Stimulated activated CD4-positive, alpha-beta T cell treated with anti-CD3 and anti-CD28 coated beads, Interleukin-12 subunit alpha, Interleukin-12 subunit beta, amount 100 ng/mL, for 24 hours (primary cell): ENCODE data around the gene ANKRD33.

Source experiments
- DNase-seq, 2 experiments: peaks; one replicate each; pipeline ENCODE4 v3.0.0-alpha.2; 2020; ENCODE audit warnings: low read depth in 2 of 2

Gene ANKRD33

DNA sequence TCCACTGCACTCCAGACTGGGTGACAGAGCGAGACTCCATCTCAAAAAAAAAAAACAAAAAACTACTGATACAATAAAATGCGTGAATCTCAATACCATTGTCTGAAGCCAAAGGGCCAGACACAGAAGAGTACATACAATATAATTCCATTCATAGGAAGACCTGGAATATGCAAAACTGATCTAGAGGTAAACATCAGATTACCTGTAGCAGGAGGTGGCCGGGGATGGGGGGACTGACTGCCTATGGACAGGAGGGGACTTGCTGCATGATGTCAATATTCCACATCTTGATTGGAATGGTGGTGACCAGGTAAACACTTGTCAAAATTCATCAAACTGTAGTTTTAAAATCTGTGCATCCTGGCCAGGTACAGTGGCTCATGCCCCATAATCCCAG, 26.9 kb upstream of the ANKRD33 start:
- no peak for DNase-seq

DNA sequence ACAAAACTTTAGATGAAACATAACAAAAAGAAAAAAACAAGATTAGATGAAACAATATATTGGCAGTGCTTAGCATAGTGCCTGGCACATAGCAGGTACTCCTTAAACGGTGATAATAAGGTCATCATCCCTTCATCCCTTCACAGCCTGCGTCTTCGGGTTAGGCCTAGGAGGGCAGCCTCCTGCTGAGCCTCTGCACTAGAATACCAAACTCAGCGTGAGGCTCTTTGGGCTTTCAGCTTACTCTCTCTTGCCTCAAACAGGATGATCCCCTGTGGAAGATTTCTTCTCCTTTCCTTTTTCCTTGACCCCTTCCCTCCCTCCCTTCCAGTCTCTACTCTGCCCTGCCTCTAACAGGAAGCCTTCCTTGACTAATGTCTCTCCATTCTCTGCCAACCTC, 25.0 kb upstream of the ANKRD33 start:
- no peak for DNase-seq

DNA sequence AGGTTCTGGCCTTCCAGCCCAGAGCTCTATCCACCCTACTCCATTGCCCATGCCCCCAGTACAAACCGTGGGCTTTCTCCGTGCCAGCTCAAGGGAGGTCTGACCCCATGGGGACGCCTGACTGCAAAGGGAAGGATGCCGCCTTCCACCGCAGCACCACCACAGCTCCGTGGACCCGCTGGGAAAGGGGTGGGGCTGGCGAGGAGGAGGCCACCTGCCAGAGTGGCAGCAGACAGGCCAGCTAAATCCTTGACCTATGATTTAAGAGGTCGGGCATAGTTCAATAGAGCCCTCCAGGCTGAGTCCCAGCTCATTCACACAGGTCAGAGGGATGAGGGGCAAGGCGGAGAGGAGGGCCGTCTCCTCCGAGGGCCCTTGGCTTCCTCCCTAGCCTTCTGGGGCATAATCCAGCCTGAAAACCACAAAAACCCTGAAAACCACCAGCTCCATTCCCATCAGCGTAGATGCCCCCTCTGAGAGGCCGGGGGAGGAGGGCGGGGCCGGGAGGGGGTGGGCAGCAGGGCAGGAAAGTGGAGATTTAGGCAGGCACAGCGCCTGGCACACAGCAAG, 24.5 kb upstream of the ANKRD33 start:
- DNase-seq: no peak

DNA sequence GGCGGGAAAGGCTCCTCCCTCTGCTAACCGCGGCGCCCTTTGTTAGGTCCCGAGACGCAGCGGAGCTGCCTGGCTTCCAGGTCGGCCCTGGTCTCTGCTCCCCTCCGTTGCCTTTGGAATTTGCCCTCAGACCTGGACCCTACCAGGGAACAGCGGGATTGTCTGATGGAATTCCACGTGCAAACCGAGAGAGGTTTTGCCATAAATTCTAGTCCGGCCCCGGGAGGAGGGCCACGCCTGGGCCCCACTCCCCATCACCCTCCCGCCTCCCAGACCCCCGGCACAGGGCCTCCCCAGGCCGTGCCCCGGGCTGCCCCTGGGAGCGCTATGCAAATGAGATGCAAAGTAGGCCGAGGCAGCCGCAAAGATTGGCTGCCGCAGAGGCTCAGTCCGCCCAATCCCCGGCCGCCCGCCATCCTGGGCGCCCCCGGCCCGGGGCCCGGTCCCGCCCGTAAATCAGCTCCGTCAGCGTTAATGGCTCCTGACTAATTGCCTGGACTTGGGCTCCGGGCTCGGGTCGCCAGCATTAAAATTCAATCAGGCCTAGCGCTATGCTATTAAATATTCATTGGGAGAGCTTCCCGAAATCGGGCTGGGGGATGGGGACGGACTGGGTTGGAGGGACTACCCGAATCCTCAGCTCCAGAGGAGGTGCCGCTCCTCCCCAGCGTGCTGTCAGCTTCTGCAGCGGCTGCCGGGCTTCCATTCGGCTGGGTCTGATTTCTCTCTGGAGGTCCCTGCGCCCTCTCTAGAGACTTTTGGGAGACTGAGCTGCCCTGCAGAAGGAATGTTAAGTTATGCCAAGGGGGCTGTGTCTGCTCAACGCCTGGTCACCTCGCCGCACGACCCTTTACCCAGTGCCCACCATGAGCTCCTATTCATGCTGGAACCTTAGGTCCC, 23.7 kb upstream of the ANKRD33 start:
- peak; percentile 10 to 32 for DNase-seq

DNA sequence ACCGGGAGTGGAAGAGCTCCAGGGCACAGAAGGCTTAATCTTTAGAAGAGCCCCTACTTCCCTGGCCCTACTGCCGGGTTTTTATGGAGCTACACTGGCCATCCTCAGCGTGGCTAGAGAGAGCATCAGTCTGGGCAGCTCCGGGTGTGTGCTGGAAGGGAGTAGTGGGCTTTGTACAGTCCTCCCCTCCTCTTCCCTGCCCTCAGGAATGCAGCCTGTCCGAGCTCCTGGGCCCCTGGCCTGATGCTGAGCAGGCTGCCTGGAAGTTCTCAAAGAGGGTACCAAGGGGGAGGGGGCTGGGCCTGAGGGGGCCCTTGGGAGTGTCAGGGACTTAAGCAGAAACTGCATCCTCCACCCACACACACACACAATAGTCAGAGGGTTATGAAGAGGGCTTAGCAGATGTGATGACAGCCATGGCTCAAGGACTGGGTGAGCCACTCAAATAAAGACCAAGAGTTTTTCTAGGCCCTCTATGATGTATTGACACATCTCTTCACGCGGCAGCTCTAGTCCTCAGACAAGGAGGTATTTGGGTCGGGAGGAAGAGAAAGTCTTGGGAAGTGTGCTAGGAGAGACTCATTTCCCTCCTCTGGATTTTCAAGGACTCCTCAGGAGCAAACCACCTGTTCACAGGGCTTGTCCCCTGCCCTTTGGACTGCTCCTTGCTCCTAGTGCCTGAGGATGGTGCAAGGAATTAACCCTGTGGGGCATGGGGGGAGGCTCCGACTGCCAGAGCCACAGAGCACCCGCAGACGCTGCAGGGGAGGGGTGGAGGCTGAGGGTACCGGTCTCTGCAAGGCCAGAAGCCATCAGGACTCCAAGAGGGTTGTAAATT, 22.9 kb upstream of the ANKRD33 start:
- no peak for DNase-seq

DNA sequence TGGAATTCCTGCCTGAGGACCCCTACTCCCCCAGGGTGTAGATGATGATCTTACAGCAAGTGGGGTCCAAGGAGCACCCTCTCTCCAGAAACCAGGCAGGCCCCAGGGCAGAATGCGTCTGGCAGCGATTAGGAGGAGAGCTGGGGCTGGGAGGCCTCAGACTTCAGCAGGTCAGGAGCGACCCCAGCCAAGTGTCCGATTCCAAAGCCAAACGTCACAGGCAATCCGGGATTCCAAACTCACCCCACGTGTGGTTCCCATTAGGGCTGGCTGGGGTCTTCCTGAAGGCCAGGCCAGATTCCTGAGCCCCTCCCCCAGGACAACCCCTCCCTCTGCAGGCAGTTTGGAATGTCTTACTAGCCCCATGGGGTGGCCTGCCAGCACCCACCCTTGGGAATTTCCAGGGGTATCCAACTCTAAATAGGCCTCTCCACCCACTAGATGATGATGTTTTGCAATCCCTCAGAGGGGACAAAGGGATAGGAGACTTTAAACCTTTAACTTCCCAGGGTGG, 22.1 kb upstream of the ANKRD33 start:
- no peak for DNase-seq

DNA sequence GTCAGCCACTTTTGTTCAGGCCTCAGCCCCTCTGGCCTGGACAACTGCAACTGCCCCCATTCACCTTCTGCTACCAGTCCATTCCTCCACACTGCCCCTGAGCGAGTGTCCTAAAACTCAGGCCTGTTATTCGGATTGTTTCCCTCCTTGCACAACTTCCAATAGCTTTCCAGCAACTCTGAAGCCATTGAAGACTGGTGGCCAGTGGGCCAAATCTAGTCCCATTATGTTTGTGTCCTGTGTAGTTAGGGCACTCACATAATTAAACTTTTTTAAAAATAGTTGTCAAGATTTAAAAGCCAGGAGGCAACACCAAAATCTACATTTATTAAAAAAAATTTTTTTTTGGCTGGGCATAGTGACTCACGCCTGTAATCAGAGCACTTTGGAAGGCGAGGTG, 21.6 kb upstream of the ANKRD33 start:
- no peak for DNase-seq

DNA sequence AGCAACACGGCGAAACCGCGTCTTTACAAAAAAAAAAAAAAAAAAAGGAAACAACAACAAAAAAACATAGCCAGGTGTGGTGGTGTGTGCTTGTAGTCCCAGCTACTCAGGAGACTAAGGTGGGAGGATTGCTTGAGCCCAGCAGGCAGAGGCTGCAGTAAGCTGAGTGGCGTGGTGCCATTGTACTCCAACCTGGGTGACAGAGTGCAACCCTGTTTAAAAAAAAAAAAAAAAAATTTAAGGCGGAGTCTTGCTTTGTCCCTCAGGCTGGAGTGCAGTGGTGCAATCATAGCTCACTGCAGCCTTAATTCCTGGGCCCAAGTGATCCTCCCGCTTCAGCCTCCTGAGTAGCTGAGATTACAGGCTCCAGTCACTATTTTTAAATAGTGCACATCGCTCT, 21.1 kb upstream of the ANKRD33 start:
- DNase-seq: no peak

DNA sequence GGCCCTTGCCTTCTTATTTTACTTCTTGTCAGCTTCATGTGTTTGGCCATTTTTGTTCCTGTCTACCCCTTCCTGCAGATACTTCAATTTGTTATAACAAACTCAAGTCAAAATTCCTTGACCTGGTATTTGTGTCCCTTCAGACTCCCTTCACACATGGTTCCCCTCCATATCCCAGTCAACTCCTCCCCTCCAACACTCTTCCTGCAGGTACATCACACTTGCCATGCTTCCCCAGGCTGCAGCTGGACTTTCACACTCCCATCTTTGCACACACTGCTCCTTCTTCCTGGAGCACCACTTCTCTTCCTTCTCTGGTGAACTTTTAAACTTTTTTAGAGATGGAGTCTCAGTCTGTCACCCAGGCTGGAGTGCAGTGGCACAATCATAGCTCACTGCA, 20.5 kb upstream of the ANKRD33 start:
- DNase-seq: no peak

DNA sequence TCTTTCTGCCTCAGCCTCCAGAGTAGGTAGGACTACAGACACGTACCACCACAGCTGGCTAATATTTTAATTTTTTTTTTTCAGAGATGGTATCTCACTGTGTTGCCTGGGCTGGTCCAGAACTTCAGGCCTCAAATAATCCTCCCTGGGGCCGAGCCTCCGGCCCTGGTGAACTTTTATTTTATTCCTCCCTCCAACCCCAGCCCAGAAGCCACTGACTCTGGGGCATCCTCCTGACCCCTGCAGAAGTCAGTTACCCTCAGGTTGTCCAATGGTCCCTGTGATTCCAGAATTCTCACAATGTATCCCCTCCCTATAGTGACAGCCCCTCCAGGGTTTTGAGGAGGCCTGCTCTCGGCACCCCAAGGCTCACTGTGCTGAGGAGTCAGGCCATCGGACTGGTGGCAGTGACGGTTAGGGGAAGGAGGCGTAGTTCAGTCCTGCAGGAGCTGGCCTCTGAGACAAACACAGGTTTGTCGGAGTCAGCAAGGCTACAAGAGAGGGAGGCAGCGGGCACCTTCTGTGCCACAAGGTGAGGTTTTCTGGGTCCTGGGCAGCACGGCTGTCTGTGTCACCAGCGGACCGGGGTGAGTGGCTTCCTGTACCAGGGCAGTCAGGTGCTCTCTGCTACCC, 20.0 kb upstream of the ANKRD33 start:
- DNase-seq: no peak

DNA sequence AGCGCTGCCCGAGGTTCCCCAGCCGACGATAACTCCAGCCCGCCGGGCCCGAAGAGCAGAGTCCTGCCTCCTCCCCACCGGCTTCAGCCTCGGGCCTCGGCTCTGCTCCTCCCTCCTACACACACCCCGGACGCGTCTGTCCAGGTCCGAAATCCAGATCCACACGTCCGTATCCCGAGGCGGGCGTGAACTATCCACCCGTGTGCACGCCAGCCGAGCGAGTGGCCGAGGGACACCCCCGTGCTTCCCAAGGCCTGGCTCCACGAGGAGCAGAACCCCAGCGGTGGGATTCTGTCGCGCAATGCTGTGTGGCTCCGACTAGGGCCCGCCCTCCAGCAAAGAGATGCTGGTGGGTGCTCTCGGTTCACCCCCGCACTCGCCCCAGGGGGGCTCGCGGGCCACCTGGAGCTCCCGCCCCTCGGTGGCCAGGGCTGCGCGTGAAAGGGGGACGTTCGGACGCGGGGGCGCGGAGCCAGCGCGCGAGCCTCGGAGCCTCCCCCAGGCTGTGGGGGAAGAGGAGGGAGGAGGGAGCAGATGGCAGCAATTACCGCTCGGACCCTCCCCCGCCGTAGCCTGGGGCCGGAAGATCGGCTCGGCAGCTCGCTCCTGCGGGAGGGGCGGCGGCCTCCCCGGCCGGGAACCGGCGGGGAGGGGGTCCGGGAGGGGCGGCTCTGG, 18.9 kb upstream of the ANKRD33 start:
- DNase-seq: no peak

DNA sequence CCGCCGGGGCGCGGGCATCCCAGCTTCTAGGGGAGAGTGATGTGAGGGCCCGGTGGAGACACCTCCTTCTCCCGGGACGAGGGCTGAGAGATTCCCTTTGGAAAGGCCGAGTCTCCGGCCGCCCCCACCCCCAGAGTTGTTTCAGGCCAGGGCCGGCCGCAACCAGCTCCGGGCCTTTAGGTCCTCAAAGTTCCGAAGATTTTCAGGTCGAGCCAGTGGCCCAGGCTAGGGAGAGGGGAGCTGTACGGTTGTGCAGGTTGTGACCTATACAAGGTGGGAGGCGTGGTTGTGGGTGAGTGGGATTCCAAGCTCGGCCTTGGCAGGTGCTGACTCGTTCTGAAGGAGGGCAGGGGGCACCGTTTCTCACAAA, 18.4 kb upstream of the ANKRD33 start:
- no peak for DNase-seq

DNA sequence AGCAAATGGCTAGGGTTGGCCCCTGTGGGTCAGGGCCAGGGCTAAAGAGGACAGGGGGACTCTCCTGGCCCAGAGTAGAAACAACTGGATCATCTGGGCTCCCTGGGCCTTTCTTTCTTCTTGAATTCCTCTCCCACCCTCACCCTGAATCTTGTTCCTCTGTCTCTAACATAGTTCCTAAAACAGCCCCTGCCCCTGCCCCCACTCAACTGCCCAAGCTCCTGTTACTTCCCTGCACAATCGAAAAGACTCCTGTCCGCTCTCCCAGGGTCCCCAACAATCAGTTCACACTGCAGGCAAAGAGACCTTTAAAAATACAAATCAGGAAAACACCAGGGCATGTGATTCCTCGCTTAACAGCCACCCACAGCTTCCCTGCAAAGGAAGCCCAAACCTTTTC, 18.0 kb upstream of the ANKRD33 start:
- no peak for DNase-seq

DNA sequence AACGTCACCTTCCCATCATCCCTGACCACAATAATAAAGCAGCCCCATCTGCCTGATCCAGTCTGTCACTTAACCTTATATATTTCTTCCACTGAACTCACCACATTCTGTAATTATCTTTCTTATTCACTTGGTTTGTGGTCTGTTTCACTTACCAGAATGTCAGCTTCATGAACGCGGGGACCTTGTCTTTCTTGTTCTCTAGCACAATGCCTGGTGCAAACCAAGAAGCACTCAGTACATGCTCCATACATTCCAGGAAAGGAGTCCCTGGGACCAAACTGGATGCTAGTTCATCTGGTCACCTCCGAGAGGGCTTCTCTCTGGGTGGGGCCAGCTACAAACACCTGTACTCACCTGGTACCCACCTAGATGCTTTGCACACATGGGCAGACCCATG, 17.4 kb upstream of the ANKRD33 start:
- DNase-seq: no peak

DNA sequence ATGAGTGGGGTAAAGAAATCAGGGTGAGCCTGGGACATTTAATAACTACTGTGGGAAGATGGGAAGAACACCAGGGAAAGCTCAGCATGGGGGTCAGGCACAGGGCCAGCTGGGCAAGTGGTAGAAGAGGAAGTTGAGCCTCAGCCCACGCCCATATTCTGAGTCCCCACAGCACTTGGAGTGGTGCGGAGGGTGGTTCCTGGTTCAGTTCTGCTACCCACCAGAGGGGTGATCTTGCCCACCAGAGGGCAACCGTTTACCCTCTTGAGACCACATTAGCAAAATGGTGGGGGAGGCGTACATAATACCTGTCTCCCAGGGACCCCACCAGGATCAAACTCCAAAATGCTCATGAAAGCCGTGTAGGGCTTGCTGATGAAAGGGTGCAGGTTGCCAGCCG, 16.8 kb upstream of the ANKRD33 start:
- no peak for DNase-seq

DNA sequence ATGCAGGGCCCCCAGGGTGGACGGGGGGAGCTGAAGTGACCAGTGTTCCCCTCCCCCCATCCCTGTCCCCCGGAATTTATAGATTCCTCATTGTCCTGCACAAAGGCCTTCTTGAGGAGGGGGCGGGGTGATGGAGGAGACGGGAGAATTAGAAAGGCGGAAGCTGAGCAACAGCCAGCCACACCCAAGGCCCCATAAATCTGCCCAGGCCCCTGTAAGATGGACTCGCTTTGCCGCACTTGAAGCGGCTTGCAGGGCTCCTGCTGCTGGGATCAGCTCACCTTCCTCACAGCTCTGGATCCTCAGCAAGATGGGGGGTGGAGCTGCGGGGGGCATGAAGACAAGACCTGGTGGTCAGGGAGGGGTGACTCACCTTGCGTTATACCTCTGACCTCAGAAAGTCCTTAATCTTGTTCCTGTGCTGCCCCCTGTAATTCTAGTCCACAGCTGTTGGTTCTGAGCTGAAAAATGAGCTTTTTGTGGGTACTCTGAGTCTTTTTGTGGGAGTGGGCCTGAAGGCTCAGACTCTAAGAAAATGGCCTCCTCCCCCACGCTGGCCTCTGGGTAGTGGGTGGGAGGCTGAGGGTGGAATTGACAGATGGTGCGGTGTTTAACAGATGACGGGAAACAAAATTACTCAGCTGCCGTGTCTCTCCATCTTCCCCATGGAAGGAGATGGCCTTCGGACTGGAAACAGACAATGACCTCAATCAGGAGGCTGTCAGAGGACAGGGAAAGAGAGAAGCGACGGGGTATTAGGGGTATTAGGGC, 15.8 kb upstream of the ANKRD33 start:
- no peak for DNase-seq

DNA sequence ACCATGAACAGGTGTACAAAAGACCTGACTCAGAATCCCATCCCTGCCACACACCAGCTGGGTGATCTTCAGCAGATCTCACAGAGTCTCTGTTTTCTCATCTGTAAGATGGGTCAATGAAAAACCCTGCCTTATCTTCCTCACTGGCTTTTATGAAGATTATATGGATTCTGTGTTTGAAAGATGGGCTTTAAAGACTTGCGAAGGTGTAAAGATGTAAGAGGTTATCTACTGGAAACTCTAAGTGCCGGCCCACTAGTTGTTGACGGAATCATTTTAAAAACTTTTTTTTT, 15.3 kb upstream of the ANKRD33 start:
- no peak for DNase-seq

DNA sequence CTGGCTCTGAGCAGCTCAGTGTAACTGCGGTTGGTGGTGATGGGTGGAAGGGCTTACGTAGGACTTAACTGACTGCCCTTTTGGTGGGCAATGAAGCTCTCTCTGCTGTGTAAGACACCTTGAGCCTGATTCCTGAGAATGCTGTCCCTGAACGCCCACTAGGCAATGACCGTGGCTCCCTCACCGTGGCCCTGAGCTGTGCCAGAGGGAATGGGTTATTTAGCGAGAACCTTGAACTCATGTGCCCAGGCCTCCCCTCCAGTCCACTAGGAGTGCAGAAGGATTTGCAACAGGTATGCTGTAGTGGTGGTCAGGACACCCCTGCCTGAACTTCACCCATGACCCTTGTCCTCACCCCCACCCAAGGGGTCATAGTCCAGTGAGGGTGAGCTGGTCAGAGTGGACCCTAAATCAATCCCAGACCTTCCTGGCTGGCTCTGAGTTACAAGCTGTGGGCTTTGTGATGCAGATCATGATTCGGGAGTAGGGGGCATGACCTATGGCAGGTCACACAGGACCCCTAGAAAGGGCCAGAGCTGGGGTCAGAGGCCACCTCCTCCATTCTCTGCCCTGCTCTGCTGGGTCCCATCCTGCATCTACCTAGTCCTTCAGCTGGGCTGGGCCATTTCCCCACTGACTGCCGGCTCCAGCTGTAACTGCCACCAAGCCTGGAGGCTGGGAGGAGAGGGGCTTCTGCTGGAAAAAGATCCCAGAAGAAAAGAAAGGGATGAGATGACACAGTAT, 14.5 kb upstream of the ANKRD33 start:
- no peak for DNase-seq

DNA sequence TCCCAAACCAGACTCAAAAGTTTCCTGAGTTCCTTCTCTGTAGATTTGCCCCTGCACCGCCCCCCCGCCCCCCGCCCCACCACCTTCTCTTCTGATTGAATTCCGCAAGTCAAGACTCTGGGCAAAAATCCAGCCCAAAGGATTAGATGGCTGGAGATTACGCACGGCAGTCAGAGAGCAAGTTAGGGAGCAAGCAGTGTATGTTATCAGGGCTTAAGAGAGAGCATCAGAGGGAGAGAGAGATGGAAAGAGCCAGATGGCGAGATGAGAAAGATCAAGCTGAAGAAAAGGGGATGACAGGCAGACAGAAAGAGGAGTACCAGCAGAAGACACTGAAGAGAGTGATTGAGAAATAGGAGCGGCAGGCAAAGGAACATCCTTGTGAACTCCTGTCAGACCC, 13.9 kb upstream of the ANKRD33 start:
- DNase-seq: no peak

DNA sequence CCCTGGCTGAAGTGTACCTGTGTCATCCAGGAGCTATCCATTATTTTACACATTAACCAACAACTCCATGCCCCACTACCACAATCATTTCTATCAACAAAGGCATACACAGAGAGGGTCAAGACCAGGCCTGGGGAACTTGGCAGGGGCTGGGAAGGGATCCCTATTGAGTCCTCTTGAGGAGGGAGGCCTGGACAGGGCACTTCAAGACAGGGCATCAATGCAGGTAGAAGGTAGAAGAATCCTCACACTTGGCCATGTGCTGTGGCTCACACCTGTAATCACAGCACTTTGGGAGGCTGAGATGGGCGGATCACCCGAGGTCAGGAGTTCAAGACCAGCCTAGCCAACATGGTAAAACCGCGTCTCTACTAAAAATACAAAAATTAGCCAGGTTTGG, 13.4 kb upstream of the ANKRD33 start:
- no peak for DNase-seq
